SW 1271 (cell line): ENCODE measurements around the gene LRRC1.

Experiments
- DNase-seq, 2 experiments: peaks; one replicate each; lab custom pipeline; 2025; lab: John Stamatoyannopoulos, UW

LRRC1 gene

GRCh38 chr6:53961679-53962370 lies 167.0 kb downstream of the LRRC1 start:
- no peak for DNase-seq

- no peak for DNase-seq
Measured at GRCh38 chr6:53962646-53963045, 167.8 kb downstream of the LRRC1 start.

GRCh38 chr6:53967415-53967814 lies 172.6 kb downstream of the LRRC1 start:
- DNase-seq, result no peak
